ENCODE measurements around the gene CTDSPL2.
"Not testable (repeated sequence)": the region's sequence is repeated elsewhere in the genome, so short reads cannot be mapped to it uniquely, and the experiment has no call there.

Gene CTDSPL2

DNA sequence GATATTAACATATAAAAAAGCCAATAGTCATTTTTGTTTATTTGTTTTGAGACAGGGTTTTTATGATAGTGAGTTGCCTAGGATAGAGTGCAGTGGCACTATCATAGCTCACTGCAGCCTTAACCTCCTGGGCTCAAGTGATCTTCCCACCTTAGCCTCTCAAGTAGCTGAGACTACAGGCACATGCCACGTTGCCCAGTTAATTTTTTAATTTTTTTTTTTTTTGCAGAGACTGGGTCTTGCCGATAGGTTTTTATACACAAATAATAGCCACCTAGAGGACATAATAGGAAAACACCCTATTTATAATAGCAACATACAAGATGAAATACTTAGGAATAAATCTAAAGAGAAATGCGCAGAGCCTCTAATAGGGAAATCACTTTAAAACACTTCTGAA, 122.8 kb downstream of the CTDSPL2 start:
- TF ChIP-seq, protein P1, sequence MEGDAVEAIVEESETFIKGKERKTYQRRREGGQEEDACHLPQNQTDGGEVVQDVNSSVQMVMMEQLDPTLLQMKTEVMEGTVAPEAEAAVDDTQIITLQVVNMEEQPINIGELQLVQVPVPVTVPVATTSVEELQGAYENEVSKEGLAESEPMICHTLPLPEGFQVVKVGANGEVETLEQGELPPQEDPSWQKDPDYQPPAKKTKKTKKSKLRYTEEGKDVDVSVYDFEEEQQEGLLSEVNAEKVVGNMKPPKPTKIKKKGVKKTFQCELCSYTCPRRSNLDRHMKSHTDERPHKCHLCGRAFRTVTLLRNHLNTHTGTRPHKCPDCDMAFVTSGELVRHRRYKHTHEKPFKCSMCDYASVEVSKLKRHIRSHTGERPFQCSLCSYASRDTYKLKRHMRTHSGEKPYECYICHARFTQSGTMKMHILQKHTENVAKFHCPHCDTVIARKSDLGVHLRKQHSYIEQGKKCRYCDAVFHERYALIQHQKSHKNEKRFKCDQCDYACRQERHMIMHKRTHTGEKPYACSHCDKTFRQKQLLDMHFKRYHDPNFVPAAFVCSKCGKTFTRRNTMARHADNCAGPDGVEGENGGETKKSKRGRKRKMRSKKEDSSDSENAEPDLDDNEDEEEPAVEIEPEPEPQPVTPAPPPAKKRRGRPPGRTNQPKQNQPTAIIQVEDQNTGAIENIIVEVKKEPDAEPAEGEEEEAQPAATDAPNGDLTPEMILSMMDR (IDR thresholded peaks at IDR 0.05; ENCODE audit: control insufficient read depth, extremely low read depth, insufficient read depth): peak; percentile 33; the same call in 1 of the 2 replicates
- no peak overlapping the region for H3K4me3 ChIP-seq (ENCODE audit: low read depth, low read length)
- peak; percentile 50 for DNase-seq (ENCODE audit: low read depth)

DNA sequence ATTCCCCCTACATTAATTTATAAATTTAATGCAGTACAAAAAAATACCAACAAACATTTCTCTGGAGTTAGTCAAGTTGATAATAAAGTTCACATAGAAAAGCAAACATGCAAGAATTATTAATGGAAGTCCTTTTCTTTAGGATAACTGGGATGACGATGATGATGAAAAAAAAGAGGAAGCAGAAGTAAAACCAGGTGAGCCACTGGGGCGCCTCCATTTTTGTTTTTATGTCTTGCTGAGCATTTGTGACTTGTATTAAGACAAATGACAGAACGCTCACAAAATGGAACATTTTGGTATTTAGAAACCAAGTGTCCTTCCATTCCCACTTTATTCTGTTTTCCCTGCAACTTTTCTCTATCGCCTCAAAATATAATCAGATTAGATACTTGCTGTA, 123.3 kb downstream of the CTDSPL2 start:
- TF ChIP-seq, protein P1 (IDR thresholded peaks at IDR 0.05; ENCODE audit: control insufficient read depth, extremely low read depth, insufficient read depth): no peak
- no peak for DNase-seq (ENCODE audit: low read depth)
- no peak overlapping the region for H3K4me3 ChIP-seq (ENCODE audit: low read depth, low read length)

DNA sequence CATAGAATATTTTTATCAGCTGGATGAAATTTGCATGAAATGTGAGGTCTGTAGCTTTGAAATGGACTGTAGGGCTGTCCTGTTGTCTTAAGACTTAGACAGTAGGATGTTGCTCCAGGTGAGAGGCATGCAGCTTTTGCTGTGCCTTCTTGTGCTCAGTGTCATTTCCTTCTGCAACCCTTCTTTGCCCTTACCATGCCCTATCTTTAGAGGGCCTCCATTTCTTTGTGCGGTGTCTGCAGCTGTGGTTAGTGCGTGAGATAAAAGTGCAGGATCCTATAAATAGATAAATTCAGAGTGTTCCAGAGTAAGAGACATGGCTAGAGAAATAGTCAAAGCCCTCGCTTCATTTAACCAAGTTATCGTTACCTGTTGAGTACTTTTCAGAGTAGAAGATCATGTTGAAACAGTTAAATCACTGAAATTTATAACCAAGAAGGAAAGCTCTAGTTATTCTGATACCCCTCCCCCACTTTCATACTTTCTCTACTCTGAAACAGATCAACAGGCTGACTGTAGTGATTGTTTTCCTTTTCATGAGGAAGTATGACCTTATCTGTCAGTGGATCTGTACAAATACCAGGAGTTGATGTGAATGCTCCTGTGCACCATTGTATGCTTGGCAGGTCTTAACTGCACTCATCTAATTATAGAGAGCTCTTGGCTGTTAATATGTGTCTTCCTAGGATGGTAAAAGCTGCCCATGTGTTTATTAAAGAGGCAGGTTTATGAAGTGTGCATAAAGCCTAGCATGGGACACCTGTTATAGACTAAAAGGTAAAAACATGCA, 127.7 kb downstream of the CTDSPL2 start:
- TF ChIP-seq, protein P1 (IDR thresholded peaks at IDR 0.05; ENCODE audit: control insufficient read depth, extremely low read depth, insufficient read depth): no peak
- peak; percentile 96 for DNase-seq (ENCODE audit: low read depth)

DNA sequence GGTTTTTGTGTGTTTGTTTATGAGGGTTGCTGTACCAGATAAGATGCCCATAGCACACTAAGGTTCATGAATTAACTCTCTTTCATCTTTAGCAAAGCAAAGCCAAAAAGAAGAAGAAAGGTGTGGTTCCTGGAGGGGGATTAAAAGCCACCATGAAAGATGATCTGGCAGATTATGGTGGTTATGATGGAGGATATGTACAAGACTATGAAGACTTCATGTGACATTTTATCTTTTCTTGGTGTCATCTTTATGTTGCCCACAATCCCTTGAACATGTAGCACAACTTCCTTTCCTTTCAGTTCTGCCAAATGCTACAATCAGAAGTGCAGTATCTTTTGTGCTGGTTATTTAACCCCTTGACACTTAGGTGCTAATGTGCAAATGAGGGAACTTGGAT, 133.5 kb downstream of the CTDSPL2 start:
- DNase-seq (ENCODE audit: low read depth); H3K4me3 ChIP-seq (ENCODE audit: low read depth, low read length): not testable (repeated sequence)

More for the DNA sequence above, 127.7 kb downstream of the CTDSPL2 start:
- H3K4me3 ChIP-seq (ENCODE audit: low read depth, low read length): peak overlapping the region; percentile 25

DNA sequence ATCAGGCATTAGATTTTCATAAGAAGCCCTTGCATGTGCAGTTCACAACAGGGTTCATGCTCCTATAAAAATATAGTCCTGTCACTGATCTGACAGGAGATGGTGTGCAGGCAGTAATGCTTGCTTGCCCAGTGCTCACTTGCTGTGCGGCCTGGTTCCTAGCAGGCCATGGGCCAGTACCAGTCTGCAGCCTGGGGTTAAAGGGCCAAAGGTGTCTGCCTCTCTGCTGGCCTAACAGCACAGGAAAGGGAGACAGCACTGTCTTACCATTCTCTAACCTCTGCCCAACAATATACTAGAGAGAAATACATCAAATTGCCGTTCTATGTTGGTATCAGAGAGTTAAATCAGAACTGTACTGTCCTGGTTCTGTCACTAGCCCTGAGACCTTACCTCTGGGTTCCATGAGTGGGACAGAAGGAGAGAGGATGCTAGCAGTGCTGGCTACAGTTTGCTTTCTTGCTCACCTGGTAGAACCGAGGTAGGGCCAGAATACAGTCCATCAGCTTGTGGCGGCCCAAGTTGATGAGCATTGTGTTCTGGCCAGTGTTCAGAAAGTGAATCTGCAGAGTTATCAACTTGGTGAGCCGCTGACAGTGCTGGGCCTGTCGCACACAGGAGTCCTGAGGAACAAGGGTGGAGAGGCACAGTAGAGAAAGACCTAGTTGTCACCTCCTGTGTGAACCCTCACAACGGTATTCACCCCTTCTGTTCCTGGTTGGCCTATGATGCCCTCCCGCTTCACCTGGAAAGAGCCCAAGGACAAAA, 138.1 kb downstream of the CTDSPL2 start:
- DNase-seq (ENCODE audit: low read depth): no peak
- no peak overlapping the region for H3K4me3 ChIP-seq (ENCODE audit: low read depth, low read length)
- TF ChIP-seq, protein P1 (IDR thresholded peaks at IDR 0.05; ENCODE audit: control insufficient read depth, extremely low read depth, insufficient read depth): no peak

DNA sequence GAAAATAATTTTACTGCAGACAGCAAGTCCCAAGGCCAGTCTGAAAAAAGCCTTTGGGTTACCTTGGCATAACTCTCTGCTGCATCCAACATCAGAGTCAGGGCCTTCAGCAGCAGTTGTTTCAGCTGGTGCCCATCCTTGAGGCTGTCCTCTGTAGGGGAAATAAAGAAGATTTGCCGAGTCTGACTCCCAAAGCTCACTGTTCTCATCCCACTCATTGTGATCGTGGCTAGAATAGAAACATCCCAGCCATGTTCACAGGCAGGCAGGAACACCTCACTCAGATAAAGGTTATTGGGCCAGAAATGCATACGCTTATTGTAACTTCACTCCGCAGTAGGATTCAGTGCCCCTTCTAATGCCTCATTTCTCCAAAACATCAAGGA, 138.7 kb downstream of the CTDSPL2 start:
- TF ChIP-seq, protein P1 (IDR thresholded peaks at IDR 0.05; ENCODE audit: control insufficient read depth, extremely low read depth, insufficient read depth): no peak
- H3K4me3 ChIP-seq (ENCODE audit: low read depth, low read length): no peak overlapping the region
- no peak for DNase-seq (ENCODE audit: low read depth)

DNA sequence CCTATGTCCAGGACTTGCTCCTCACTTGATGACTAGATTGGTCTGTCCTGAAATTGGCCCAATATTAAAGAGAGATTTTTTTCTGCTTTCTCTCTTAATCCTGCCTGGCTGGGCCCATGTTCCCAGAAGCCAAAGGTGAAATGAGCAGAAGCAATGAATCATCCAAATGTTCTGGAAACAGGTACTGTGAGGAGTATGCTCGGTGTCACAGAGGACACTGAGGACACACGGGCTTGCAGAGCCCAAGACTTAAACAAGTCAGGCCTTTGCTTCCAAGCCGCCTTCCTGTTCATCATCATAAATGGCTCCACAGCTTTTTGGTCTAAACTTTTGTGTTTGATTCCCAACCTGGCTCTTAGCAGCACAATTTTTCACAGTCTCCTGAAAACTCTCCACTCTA, 140.9 kb downstream of the CTDSPL2 start:
- DNase-seq (ENCODE audit: low read depth): no peak
- TF ChIP-seq, protein P1 (IDR thresholded peaks at IDR 0.05; ENCODE audit: control insufficient read depth, extremely low read depth, insufficient read depth): no peak

More for the DNA sequence above, 140.9 kb downstream of the CTDSPL2 start:
- no peak overlapping the region for H3K4me3 ChIP-seq (ENCODE audit: low read depth, low read length)

All from LNCaP clone FGC (cell line).